Measurements from ENCODE around the gene PDZRN3. TPM values are rescaled to one million over a fixed set of nuclear protein-coding genes. Genes with fewer than 3 reads are reported as not detected.

Gene PDZRN3
- total RNA-seq, 1 experiment from 2014 or later: 0.24 TPM

DNA sequence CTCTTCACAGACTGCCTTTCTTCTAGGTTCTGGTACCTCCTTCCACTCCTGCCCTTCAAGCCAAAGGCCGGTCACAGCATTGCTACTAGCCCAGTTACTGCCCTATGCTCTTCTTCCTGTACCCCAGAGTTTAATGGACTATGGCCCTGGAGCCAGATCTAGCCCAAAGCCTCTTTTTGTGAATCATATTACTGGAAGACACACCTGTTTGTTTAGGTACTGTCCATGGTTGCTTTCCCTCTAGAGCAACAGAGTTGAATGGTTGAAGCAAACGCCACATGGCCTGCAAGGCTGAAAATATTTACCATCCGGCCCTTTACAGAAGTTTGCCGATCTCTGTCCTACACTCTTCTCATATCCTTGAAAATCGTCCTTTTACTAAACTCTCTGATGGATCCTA, 47.0 kb downstream of the PDZRN3 start:
- POLR2A ChIA-PET (ENCODE audit: low non-redundant PET): no interaction called here

DNA sequence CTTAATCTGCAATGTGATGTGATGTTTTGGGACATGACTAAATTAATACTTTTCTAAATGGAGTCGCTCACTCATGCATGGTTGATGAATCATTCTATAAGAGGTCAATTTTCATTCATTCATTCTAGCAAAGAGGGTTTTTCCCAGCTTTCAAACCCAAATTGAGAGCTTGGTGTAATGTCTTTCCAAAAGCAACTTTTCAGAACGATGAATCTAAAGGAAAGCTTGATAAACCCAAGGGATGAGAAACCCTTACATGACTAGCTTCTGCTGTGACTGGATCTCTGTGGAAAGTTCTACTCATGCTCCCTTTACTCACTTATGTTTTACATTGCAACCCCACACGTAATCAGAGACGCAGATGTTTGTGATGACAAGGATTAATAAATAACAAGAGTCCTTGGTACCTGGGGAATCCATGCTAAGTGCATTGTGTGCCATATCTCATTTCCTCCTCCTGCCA, 47.7 kb downstream of the PDZRN3 start:
- H3K27ac ChIP-seq (ENCODE audit: low read depth, low read length, poor library complexity, severe bottlenecking): no peak overlapping the region
- intact Hi-C loops (cut with micrococcal nuclease; ENCODE audit: unreplicated experiment): no loop called here
- POLR2A ChIA-PET (ENCODE audit: low non-redundant PET): no interaction called here
- no peak overlapping the region for H3K4me3 ChIP-seq (ENCODE audit: low read depth, low read length, poor library complexity, severe bottlenecking)
- H3K9me3 ChIP-seq (ENCODE audit: low read depth, low read length, poor library complexity, severe bottlenecking): no peaks in the 10 kb centered on the region
- no peaks in the 10 kb centered on the region for H3K27me3 ChIP-seq (replicated peaks; ENCODE audit: insufficient read depth, low read depth, low read length, poor library complexity)
- no TSS peak for BruUV-seq (replicated peaks)
- H3K4me1 ChIP-seq (ENCODE audit: insufficient read depth, low read length, poor library complexity, severe bottlenecking): no peaks in the 10 kb centered on the region
- TF ChIP-seq CTCF (conservative IDR thresholded peaks at IDR 0.05; ENCODE audit: low read depth, low read length): no peak
- TF ChIP-seq EZH2 (IDR thresholded peaks at IDR 0.05; ENCODE audit: borderline replicate concordance, low read depth, low read length, poor library complexity, severe bottlenecking): no peak
- no peak for DNase-seq (ENCODE audit: low spot score)
- no peaks in the 10 kb centered on the region for H3K36me3 ChIP-seq (ENCODE audit: insufficient read depth, low read length, poor library complexity, severe bottlenecking)
- CTCF ChIA-PET: no interaction called here

More for the DNA sequence above, 47.0 kb downstream of the PDZRN3 start:
- intact Hi-C loops (cut with micrococcal nuclease; ENCODE audit: unreplicated experiment): no loop called here
- Histone ChIP-seq H3K36me3 (ENCODE audit: insufficient read depth, low read length, poor library complexity, severe bottlenecking) (no peaks in the 10 kb centered on the region), H3K4me1 (ENCODE audit: insufficient read depth, low read length, poor library complexity, severe bottlenecking) (no peaks in the 10 kb centered on the region), H3K27me3 (replicated peaks; ENCODE audit: insufficient read depth, low read depth, low read length, poor library complexity) (no peaks in the 10 kb centered on the region), H3K4me3 (ENCODE audit: low read depth, low read length, poor library complexity, severe bottlenecking) (no peak overlapping the region), H3K9me3 (ENCODE audit: low read depth, low read length, poor library complexity, severe bottlenecking) (no peaks in the 10 kb centered on the region), H3K27ac (ENCODE audit: low read depth, low read length, poor library complexity, severe bottlenecking) (no peak overlapping the region)
- no peak for TF ChIP-seq EZH2 (IDR thresholded peaks at IDR 0.05; ENCODE audit: borderline replicate concordance, low read depth, low read length, poor library complexity, severe bottlenecking)
- TF ChIP-seq CTCF (conservative IDR thresholded peaks at IDR 0.05; ENCODE audit: low read depth, low read length): no peak
- CTCF ChIA-PET: no interaction called here
- BruUV-seq (replicated peaks): no TSS peak
- no peak for DNase-seq (ENCODE audit: low spot score)

DNA sequence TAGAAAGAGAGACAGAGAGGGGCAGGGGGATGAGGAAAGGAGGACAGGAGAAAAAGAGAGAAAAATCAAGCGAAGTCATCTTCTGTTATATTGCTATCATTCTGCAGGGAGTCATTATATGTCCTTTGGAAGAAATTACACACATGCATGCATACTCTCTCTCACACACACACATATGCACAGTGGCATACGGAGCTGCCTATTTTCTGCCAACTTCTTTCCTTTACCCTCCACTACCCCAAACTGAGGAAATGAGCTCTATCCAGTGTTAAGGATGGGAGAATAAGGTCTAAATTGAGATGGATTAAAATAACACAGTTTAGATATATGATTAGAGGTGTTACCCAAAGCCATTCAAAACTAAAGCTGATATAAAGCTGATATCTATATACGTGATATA, 48.8 kb downstream of the PDZRN3 start:
- POLR2A ChIA-PET (ENCODE audit: low non-redundant PET): no interaction called here
- no peaks in the 10 kb centered on the region for H3K36me3 ChIP-seq (ENCODE audit: insufficient read depth, low read length, poor library complexity, severe bottlenecking)
- CTCF ChIA-PET: no interaction called here
- H3K27ac ChIP-seq (ENCODE audit: low read depth, low read length, poor library complexity, severe bottlenecking): no peak overlapping the region
- intact Hi-C loops (cut with micrococcal nuclease; ENCODE audit: unreplicated experiment): no loop called here
- H3K4me3 ChIP-seq (ENCODE audit: low read depth, low read length, poor library complexity, severe bottlenecking): no peak overlapping the region
- TF ChIP-seq CTCF (conservative IDR thresholded peaks at IDR 0.05; ENCODE audit: low read depth, low read length) (no peak), EZH2 (IDR thresholded peaks at IDR 0.05; ENCODE audit: borderline replicate concordance, low read depth, low read length, poor library complexity, severe bottlenecking) (no peak)
- H3K27me3 ChIP-seq (replicated peaks; ENCODE audit: insufficient read depth, low read depth, low read length, poor library complexity): no peaks in the 10 kb centered on the region
- no peak for DNase-seq (ENCODE audit: low spot score)
- H3K4me1 ChIP-seq (ENCODE audit: insufficient read depth, low read length, poor library complexity, severe bottlenecking): no peaks in the 10 kb centered on the region
- H3K9me3 ChIP-seq (ENCODE audit: low read depth, low read length, poor library complexity, severe bottlenecking): no peaks in the 10 kb centered on the region
- no TSS peak for BruUV-seq (replicated peaks)

Data from A673 (cell line).